Choroid plexus epithelial cell (primary cell): ENCODE results near the gene STOML1.
A peak's percentile ranks its signal among the peaks of the same experiment; 100 is the strongest.

Source experiments
- DNase-seq: peaks from one replicate; pipeline ENCODE4 v3.0.0-alpha.2; 2010; ENCODE audit warnings: low read depth
- H3K4me3 ChIP-seq: 2 replicates; pipeline ENCODE4 v1.5.1; 2011; ENCODE audit warnings: low read depth, mild to moderate bottlenecking, control low read depth, low read length, moderate library complexity
- TF ChIP-seq, protein P1 (sequence below): conservative IDR thresholded peaks from 2 replicates; pipeline ENCODE4 v1.5.1; 2011; ENCODE audit warnings: low read depth, mild to moderate bottlenecking, control low read depth, inconsistent platforms, low read length, moderate library complexity

The STOML1 gene

DNA sequence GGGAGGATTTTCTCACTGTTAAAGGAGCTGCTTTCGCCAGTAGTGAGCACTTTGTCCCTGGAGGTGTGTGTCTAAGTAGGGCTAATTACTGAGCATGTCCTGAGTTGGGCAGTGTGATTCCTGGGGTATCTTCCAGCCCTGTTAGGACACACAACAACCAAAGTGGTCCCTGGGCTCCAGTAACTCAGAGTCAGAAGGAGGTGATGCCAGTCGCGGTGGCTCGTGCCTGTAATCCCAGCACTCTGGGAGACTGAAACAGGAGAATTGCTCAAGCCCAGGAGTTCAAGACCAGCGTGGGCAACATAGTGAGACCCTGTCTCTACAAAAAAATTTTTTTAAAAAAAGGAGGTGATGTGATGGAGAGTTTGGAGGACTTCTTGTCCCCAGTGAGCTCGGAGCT lies 40.0 kb upstream of the STOML1 start:
- TF ChIP-seq, protein P1, sequence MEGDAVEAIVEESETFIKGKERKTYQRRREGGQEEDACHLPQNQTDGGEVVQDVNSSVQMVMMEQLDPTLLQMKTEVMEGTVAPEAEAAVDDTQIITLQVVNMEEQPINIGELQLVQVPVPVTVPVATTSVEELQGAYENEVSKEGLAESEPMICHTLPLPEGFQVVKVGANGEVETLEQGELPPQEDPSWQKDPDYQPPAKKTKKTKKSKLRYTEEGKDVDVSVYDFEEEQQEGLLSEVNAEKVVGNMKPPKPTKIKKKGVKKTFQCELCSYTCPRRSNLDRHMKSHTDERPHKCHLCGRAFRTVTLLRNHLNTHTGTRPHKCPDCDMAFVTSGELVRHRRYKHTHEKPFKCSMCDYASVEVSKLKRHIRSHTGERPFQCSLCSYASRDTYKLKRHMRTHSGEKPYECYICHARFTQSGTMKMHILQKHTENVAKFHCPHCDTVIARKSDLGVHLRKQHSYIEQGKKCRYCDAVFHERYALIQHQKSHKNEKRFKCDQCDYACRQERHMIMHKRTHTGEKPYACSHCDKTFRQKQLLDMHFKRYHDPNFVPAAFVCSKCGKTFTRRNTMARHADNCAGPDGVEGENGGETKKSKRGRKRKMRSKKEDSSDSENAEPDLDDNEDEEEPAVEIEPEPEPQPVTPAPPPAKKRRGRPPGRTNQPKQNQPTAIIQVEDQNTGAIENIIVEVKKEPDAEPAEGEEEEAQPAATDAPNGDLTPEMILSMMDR: no peak
- no peak for DNase-seq

DNA sequence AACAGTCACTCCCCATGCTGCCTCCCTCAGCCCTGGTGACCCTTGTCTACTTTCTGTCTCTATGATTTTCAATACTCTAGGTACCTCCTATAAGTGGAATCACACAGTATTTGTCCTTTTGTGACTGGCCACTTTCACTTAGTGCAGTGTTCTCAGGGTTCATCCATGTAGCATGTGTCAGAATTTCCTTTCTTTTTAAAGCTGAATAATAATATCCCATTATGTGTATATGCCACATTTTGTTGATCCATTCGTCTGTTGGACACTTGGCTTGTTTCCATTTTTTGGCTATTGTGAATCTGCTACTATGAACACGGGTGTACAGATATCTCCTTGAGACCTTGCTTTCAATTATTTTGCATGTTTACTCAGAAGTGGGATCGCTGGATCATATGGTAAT lies 36.6 kb upstream of the STOML1 start:
- TF ChIP-seq, protein P1: no peak
- DNase-seq: no peak
- no peak overlapping the region for H3K4me3 ChIP-seq

More for the DNA sequence above, 40.0 kb upstream of the STOML1 start:
- H3K4me3 ChIP-seq: no peak overlapping the region

DNA sequence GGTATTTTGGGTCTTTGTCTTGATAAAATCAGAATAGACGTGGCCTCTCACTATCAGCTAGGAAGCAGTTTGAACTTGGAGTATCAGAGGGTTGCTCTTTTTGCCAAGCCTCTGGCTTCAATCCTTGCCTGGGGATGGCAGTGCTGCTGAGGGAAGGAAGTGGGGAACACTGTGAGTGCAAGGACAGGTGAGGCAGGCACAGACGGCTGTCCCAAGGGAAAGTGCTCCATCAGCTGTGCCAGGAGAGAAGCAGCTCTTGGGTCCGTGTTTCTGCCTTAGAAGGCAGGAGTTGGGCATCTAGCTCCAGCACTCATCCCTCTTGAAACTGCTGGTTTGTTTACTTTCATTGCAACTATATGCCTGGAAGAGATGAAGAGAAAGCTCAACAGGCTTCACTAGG lies 35.6 kb upstream of the STOML1 start:
- H3K4me3 ChIP-seq: no peak overlapping the region
- no peak for DNase-seq
- TF ChIP-seq, protein P1: no peak

DNA sequence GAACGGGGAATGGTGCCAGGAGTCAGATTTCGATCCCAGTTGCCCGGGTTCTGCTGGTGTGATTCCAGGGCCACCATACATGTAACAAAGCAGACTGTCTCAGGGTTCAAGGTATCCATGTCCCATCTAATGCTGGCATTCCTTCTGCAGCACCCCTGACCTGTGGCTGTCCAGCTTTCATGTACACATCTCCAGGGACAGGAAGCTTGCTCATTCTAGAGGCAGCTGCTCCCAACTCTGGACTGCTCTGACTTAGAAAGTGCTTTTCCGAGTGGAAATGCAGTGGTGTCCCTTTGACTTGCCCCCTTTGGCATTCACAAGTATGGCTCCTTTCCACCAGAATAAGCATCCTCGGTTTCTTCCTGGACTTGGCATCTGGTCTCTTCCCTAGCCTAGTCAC lies 33.3 kb upstream of the STOML1 start:
- TF ChIP-seq, protein P1: no peak
- peak; percentile 47 for DNase-seq
- no peak overlapping the region for H3K4me3 ChIP-seq

DNA sequence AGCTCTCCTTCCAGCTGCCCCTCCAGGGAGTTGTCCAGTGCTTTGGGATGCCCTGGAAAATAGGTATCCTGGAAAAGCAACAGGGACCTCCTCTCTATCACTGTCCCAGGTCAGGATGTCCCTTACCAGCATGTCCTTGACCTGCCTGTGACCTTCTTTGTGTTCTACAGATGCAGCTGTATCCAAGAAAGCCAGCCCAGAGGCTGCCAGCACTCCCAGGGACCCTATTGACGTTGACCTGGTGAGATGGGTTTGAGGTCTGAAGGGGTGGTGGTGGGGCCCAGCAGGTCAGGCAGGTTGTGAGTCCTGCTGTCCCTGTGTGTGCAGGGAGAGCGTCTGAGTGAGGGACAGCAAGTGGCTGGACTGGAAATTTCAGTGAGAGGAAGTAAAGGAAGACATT lies 32.6 kb upstream of the STOML1 start:
- DNase-seq: no peak
- TF ChIP-seq, protein P1: no peak
- no peak overlapping the region for H3K4me3 ChIP-seq

DNA sequence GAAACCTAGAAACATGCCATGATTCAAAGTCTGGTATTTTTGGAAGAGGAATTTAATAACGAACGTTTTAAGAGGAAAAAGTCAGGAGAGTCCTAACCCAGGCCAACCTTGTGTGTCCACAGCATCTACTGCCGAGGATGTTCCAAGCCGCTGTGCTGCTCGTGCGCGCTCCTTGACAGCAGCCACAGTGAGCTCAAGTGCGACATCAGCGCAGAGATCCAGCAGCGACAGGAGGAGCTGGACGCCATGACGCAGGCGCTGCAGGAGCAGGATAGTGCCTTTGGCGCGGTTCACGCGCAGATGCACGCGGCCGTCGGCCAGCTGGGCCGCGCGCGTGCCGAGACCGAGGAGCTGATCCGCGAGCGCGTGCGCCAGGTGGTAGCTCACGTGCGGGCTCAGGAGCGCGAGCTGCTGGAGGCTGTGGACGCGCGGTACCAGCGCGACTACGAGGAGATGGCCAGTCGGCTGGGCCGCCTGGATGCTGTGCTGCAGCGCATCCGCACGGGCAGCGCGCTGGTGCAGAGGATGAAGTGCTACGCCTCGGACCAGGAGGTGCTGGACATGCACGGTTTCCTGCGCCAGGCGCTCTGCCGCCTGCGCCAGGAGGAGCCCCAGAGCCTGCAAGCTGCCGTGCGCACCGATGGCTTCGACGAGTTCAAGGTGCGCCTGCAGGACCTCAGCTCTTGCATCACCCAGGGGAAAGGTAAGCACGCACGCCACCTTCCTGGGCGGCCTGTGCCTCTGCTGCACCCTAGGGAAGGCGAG lies 30.8 kb upstream of the STOML1 start:
- no peak overlapping the region for H3K4me3 ChIP-seq
- TF ChIP-seq, protein P1: no peak
- DNase-seq: no peak

DNA sequence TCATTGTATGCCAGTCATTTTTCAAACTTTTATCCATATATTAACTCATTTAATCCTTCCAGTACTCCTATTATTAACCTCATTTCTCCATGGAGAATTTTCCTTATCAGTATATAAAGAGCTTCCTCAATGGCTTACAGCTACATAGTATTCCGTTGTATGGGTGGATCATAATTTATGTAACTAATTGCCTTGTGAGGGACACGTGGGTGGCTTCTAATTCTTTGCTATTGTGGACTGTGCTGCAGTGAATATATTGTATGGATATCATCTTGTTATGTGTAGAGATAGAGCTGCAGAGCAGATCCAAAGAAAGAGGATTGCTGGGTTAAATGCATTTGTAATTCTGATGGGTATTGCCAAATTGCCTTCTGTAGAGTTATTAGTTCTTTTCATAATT lies 27.6 kb upstream of the STOML1 start:
- no peak overlapping the region for H3K4me3 ChIP-seq
- TF ChIP-seq, protein P1: no peak
- no peak for DNase-seq
